LNCaP clone FGC (cell line): ENCODE measurements around the gene BIN2.
"Not testable (repeated sequence)": the region's sequence is repeated elsewhere in the genome, so short reads cannot be mapped to it uniquely, and the experiment has no call there.

Source experiments
- DNase-seq: peaks from one replicate; pipeline ENCODE4 v3.0.0-alpha.2; 2011; ENCODE audit warnings: low read depth
- H3K4me3 ChIP-seq: 2 replicates; pipeline ENCODE4 v1.5.1; 2011; ENCODE audit warnings: mild to moderate bottlenecking, low read depth, low read length, control low read depth
- TF ChIP-seq, protein P1 (sequence below): IDR thresholded peaks from 2 replicates; pipeline ENCODE4 v1.5.1; 2012; ENCODE audit warnings: mild to moderate bottlenecking; ENCODE audit not compliant: control insufficient read depth, insufficient read depth; ENCODE audit errors: extremely low read depth

The BIN2 gene

DNA sequence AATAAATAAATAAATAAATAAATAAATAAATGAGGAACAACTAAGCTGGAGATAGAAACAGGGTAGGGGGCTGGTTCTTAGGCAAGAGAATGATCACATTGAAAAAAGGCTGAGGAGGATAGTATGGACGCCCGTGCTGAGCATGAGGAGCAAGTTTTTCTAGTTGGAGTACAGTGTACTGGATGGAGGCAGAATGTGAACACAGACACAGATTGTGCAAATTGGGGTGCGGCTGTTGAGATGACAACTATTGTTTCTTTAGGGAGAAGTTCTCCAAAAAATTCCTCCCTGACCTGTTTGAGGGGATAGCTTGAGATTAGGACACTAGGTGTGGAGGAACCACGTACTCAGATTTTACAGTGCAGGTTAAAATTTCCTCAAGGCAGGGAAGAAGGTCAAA, 979 bp upstream of the BIN2 start:
- no peak overlapping the region for H3K4me3 ChIP-seq
- TF ChIP-seq, protein P1, sequence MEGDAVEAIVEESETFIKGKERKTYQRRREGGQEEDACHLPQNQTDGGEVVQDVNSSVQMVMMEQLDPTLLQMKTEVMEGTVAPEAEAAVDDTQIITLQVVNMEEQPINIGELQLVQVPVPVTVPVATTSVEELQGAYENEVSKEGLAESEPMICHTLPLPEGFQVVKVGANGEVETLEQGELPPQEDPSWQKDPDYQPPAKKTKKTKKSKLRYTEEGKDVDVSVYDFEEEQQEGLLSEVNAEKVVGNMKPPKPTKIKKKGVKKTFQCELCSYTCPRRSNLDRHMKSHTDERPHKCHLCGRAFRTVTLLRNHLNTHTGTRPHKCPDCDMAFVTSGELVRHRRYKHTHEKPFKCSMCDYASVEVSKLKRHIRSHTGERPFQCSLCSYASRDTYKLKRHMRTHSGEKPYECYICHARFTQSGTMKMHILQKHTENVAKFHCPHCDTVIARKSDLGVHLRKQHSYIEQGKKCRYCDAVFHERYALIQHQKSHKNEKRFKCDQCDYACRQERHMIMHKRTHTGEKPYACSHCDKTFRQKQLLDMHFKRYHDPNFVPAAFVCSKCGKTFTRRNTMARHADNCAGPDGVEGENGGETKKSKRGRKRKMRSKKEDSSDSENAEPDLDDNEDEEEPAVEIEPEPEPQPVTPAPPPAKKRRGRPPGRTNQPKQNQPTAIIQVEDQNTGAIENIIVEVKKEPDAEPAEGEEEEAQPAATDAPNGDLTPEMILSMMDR = no peak
- DNase-seq = no peak

DNA sequence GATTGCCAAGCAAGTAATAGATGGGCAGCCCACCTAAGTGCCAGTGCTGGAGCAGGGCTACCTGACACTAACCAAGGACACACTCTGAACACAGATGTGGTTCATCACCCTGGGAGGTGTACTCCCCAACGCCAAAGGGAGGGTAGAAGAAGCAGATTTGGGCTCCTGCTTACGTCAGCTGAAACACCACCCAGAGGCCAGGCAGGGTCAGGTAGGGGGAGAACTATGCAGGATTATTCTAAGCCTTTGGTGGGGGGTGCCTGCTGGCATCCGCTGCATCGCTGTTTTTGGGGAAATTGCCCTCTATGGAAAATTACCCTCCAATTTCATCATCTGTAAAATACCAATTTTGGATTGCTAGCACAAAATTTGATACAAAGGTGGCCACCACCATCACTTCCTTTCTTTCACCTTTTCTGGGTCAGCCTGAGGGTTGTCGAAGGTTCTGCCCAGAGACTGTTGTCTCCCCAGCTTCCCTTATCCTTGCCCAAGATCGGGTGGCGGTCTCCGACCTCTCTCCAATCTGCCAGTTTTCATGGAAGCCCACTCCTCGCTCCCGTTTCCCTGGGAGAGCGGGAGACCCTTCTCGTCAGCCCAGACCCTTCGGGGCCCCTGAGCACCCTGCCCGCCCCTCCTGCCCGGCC, 535 bp downstream of the BIN2 start:
- TF ChIP-seq, protein P1 = no peak
- no peak overlapping the region for H3K4me3 ChIP-seq
- no peak for DNase-seq

DNA sequence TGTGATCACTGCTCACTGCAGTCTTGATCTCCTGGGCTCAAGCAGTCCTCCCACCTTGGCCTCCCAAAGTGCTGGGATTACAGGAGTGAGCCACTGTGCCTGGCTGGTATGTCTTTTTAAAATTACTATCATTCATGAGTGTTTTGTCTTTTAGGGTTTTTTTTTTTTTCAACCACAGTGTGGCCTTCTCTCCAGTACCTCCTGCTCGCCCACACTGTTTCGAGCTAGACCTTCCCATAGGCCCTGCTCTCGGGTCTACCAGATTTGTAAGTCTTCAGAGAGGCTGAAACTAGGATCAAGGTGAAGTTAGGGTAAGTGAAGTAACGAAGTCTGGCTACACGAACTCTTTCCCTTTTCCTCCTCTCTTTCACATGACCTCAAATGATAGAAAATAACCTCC, 1.5 kb downstream of the BIN2 start:
- H3K4me3 ChIP-seq = no peak overlapping the region
- TF ChIP-seq, protein P1 = no peak
- DNase-seq = no peak

DNA sequence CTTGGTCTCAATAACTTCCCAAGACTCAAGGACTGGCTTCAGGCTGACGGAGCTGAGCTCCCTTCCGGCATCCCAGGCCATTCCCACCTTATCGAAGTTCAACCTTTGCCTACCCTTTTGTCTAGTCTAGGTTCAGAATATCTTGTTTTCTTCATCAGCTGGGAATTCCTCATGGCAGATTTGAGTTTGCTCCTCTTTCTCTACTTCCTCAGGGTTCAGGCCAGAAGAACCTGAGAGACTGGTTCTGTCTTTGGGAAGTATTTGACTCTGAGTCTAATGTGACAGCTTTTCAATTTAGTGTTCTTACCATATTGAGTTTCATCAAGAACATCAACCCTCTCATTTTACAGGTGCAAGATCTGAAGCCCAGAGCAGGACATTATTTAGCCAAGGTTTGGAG, 2.1 kb downstream of the BIN2 start:
- no peak overlapping the region for H3K4me3 ChIP-seq
- TF ChIP-seq, protein P1 = no peak
- DNase-seq = no peak

DNA sequence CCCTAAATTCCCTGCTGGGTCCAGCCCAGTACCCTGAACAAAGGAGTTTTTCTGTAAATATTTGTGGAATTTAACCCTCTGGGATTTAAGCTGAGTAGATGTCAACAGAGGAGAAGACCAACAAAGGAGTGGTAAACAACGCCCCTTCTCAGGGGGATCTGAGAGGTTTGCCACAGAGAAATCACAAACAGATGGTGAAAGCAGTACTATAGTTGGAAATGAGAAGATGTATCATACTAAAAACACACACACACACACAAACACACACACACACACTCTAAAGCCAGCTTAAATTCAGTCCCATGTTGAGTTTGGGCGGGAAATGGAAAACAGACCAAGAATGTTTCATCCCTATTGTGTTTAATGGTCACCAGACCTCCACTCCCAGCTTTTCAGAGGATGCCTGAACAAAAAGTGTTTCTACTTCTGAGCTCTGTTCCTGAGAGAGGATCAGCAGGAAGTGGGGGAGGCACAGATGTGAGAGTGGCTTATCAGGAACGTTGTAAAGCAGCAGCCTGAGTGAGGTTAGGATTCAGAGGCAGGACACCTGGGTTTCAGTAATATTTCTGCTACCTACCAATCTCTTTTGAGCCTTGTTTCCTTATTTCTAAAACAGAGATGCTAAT, 3.2 kb downstream of the BIN2 start:
- no peak overlapping the region for H3K4me3 ChIP-seq
- TF ChIP-seq, protein P1 = no peak
- no peak for DNase-seq

DNA sequence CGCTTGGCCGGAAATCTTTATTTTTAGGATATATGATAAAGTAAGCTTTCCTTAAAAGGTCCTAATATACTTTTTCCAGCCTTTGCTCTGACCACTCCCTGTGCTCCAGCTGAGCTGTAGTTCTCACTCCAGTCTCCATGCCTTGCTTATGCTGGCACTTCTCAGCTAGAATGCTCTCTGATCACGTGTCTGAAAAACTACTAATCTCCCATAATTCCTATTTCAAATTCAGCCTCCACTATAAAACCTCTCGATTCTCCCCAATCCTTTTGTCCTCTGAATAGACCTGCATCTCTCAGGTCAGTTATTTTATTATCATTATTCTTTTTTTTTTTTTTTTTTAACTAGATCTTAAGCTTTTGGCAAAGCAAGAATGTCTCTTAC, 3.7 kb downstream of the BIN2 start:
- no peak overlapping the region for H3K4me3 ChIP-seq
- TF ChIP-seq, protein P1 = no peak

DNA sequence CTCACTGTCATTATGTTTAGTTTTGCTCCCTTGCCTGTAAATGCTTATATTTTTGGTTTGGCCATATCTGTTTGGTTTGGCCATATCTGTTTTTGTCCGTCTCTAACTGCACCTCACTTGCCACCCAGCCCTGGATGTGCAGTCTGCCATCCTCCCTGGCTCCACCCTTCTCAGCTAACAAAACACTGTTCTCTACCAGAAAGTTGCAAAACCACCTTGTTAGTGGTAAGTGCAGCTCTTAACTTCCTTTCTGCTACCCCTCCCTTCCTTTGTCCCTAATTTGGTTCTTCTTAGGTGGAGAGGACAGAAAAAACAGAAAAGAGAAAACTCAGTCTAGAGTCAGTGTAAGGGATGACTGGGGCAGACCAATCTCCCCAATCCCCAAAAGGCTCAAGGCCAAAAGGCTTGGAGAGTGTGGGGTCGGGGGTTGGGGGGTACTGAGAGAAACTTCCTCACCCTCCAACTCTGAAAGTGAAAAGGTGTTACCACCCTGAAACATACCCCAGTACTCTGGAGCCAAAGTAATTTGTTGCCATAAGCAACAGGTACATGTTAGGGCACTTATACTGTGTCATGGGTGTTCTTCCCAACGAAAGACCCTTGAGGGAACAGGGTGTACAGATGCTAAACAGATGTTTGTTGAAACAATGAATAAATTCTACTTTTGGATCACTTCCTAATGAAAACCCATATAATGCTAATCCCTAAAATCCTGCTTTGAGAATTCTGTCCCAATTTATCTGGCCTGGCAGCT, 5.0 kb downstream of the BIN2 start:
- no peak overlapping the region for H3K4me3 ChIP-seq
- no peak for DNase-seq
- TF ChIP-seq, protein P1 = no peak

More for the DNA sequence above, 3.7 kb downstream of the BIN2 start:
- no peak for DNase-seq

DNA sequence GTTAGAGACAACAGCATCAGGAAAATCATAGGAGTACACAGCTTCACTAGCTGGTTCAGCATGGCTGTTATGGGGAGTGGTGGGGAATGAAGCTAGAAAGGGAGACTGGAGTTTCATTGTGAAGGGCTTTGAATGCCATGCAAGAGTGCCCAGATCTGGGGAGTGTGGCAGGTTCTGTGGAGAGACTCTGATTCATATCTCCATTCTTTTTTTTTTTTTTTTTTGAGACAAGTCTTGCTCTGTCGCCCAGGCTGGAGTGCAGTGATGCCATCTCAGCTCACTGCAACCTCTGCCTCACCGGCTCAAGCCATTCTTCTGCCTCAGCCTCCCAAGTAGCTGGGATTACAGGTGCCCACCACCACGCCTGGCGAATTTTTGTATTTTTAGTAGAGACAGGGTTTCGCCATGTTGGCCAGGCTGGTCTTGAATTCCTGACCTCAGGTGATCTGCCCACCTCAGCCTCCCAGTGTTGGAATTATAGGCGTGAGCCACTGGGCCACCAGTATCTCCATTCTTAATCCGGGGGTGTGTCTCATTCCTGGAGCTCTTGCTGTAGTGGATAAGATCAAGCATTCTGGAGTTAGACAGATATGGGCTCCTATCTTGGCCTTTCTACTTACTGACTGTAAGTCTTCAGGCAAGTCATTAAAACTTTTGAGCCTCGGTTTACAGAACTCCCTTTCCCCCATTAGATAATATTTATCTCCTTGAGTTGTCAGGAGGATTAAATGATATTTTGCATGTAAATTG, 5.7 kb downstream of the BIN2 start:
- not testable (repeated sequence) for H3K4me3 ChIP-seq, DNase-seq
